Measurements from ENCODE around the gene BOD1L1.

The BOD1L1 gene

GRCh38 chr4:13555325-13555724, 72.2 kb downstream of the BOD1L1 start:
- no peak for DNase-seq (ENCODE audit: low read depth)

GRCh38 chr4:13553081-13553480, 74.4 kb downstream of the BOD1L1 start:
- DNase-seq (ENCODE audit: low read depth), result no peak

- DNase-seq (ENCODE audit: low read depth), result no peak
Measured at GRCh38 chr4:13548984-13549546, 78.5 kb downstream of the BOD1L1 start.

- no peak for DNase-seq (ENCODE audit: low read depth)
Measured at GRCh38 chr4:13548059-13548983, 79.2 kb downstream of the BOD1L1 start.

GRCh38 chr4:13547485-13548041, 80.0 kb downstream of the BOD1L1 start:
- no peak for DNase-seq (ENCODE audit: low read depth)

GRCh38 chr4:13546941-13547484, 80.5 kb downstream of the BOD1L1 start:
- DNase-seq (ENCODE audit: low read depth), result no peak

- no peak for DNase-seq (ENCODE audit: low read depth)
Measured at GRCh38 chr4:13546142-13546940, 81.2 kb downstream of the BOD1L1 start.

GRCh38 chr4:13545394-13545808, 82.1 kb downstream of the BOD1L1 start:
- no peak for DNase-seq (ENCODE audit: low read depth)

- no peak for DNase-seq (ENCODE audit: low read depth)
Measured at GRCh38 chr4:13544606-13545393, 82.7 kb downstream of the BOD1L1 start.

- no peak for DNase-seq (ENCODE audit: low read depth)
Measured at GRCh38 chr4:13543839-13544605, 83.5 kb downstream of the BOD1L1 start, which contains the start of gene NKX3-2. Gene NKX3-2 (minus strand): TSS chr4:13544508. CDS start chr4:13544414, 94 bp downstream.

GRCh38 chr4:13543032-13543838, 84.3 kb downstream of the BOD1L1 start:
- DNase-seq (ENCODE audit: low read depth), result no peak

- no peak for DNase-seq (ENCODE audit: low read depth)
Measured at GRCh38 chr4:13542577-13543031, 84.9 kb downstream of the BOD1L1 start.

- DNase-seq (ENCODE audit: low read depth), result no peak
Measured at GRCh38 chr4:13541720-13542576, 85.6 kb downstream of the BOD1L1 start.

GRCh38 chr4:13541176-13541604, 86.3 kb downstream of the BOD1L1 start:
- no peak for DNase-seq (ENCODE audit: low read depth)

GRCh38 chr4:13540446-13541175, 86.9 kb downstream of the BOD1L1 start:
- no peak for DNase-seq (ENCODE audit: low read depth)

- DNase-seq (ENCODE audit: low read depth), result no peak
Measured at GRCh38 chr4:13539619-13540445, 87.7 kb downstream of the BOD1L1 start.

Measured in GM04503 (cell line).